GM19099 (cell line): ENCODE data around the gene S100A14.

Source experiments
- POLR2A ChIP-seq: IDR thresholded peaks from 3 replicates; pipeline ENCODE4 v1.6.1; 2011; ENCODE audit warnings: low read depth; ENCODE audit not compliant: insufficient read length; ENCODE audit errors: extremely low read depth

S100A14 gene

DNA sequence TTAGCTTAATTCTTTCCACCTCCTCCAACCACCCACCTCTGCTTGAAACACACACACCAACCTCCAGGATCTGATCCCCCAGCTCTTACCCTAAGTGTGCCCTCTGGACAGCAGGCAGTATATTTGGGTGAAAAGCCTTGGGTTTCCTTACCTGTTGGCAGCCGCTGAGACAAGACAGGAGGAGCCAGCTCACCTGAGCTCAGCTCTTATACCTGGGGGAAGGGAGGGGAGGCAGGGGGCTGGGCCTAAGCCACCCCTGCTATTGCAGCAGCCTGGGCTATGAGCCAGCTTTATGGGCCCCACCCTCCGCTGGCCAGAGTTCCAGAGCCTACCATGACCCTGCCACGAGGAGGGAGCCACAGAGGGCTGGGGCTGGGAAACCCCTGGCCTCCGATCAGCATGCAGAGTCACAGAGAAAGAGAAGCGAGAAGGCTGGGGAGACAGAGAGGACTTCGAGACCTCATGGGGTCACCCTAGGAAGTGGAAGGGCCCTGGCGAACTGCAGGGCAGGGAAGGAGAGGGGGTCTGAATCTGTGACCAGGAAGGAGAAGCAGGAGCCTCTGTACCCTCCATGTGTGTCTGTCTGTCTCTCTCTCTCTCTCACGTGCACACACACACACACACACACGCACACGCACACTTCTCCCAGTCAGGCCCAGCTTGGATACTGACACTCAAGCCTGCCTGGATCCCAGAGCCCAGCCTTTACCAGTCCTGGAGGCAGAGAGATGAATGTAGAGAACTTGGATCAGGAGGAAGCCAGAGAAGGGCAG is at the start of gene S100A14:
Gene S100A14 (minus strand): TSS at position 182 of the 773 bp plus-strand sequence. CDS start 467 bp downstream, outside the sequence.
- no peak for TF ChIP-seq POLR2A

DNA sequence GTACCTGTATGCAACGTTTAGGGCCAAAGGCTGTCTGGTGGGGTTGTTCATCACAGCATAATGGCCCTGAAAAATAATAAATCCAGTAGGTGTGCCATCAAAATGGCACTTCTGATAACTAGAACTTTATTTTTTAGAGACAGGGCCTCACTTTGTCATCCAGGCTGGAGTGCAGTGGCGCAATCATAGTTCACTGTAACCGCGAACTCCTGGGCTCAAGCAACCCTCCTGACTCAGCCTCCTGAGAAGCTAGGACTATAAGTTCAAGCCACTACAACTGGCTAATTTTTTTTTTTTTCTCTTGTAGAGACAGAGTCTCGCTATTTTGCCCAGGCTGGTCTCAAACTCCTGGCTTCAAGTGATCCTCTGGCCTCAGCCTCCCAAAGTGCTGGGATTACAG is 47.1 kb upstream of the S100A14 start:
- no peak for TF ChIP-seq POLR2A

DNA sequence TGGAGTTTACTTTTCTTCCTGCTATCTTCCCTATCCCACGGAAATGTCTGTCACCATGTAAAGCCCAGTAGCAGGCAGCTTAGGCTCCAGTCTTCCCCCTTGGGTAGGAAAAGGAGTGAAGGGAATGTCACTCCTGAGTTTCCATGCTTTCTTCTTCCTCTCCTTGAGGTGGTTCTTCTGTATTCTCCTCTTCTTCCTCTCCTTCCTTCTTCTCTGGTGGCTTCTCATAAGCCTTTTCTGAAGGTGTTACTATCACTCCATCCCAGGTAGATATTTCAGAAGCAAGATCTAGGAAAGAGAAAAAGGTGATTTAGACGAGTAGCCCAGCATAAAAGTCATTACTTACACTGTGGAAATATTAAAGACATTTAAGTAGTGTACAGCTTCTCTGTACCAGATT is 46.1 kb upstream of the S100A14 start:
- TF ChIP-seq POLR2A = peak; percentile 5

DNA sequence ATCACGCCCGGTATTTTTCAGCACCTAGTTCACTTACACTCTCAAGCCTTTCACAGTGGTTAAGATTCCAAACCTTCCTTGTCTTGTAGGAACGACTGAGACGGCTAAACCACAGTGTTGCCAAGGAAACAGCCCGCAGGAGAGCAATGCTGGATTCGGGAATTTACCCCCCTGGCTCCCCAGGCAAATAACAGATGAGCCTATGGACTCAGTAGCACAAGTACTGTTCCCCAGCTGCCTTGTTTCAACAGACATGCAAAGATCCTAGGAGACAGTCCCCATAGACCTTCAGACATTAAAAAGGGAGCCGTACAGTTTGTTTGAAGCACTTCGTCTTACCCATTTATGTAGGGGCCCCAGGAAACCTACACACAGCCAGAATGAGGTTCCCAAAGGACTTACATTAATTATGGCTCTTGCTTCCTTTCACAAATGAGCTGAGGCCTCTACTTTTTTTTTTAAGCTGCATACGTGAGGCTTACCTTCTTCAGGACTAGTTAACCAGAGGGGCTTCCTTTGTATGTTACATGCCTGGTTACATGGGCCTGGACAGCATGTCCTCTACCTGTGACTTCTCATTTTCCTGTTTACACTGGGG is 45.1 kb upstream of the S100A14 start:
- no peak for TF ChIP-seq POLR2A

DNA sequence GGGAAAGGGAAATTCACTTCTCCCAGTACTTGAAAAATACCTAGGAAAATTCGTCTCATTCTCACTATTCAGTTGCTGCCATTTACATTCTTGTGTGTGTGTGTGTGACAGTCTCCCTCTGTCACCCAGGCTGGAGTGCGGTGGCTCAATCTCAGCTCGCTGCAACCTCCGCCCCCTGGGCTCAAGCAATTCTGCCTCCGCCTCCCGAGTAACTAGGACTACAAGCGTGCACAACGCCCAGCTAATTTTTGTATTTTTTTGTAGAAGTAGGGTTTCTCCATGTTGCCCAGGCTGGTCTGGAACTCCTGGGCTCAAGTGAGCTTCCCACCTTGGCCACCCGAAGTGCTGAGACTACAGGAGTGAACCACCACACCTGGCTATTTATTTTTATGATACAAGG is 43.5 kb upstream of the S100A14 start:
- TF ChIP-seq POLR2A = no peak

DNA sequence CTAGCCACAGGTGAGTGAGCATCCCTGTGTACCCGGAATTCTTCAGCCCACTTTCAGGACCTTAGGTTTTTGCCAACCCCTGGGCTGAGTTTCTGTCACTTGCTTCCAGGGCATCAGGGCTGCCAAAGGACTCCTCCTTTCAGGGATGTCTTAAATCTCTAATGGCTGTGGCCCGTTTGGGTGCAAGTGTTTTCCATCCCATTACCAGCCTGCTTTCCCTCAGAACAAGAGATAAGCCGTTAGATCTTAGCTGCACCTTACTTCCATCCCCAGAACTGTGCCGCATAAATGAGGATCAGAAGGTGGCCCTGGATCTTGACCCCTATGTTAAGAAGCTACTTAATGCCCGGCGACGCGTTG is 43.0 kb upstream of the S100A14 start:
- TF ChIP-seq POLR2A = no peak

DNA sequence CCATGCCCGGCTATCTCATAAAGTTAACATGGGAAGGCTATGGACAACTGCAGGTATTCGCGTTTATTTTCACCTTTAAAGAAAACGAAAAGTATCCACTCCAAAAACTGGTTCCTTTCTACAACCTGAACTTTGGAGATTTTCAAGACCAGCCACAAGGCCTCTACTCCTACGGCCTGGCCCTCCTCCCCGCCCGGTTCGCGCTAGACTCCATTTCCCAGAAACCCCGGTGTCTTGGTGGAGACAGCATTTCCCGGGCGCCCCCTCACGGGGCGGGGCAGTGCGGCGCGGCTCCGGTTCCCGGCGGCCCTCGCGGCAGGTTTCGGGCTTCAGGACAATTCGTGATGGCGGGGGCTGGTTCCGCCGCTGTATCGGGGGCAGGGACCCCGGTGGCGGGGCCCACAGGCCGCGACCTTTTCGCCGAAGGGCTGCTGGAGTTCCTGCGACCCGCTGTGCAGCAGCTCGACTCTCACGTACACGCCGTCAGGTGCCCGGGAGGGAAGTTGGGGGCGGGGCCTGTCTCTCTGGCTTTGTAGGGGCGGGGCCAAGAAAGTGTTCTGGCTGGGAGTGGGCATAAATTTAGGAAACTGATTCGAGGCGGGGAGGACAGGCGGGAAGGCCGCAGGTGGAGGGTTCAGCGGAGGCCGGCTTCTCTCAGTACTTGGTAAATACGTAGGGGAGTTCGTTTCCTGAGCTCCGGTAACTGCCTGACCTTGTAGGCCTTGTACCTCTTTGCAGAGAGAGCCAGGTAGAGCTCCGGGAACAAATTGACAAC is 42.5 kb upstream of the S100A14 start, which contains the start of gene SNAPIN:
Gene SNAPIN (plus strand): TSS at position 304 of the 775 bp plus-strand sequence. CDS start 41 bp downstream, at position 345.
- TF ChIP-seq POLR2A = peak; percentile 90

DNA sequence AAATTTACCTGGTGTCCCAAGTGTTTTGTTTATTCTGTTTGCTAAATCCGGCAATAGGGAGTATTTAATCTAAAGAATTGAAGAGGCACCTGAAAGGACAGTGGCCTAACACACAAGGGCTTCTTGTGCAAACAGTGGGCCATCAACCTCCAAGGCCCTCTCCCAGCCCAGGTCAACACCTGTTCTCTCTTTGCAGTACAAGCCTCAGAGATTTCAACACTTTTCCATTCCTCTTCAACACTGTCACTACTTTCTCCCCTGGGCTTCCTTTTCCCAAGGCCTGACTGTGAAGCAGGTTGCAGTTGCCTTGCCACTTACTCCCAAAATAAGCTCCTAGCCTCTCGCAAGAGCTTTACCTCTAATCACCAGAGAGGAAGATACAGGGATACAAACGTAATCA is 39.2 kb upstream of the S100A14 start:
- TF ChIP-seq POLR2A = no peak

DNA sequence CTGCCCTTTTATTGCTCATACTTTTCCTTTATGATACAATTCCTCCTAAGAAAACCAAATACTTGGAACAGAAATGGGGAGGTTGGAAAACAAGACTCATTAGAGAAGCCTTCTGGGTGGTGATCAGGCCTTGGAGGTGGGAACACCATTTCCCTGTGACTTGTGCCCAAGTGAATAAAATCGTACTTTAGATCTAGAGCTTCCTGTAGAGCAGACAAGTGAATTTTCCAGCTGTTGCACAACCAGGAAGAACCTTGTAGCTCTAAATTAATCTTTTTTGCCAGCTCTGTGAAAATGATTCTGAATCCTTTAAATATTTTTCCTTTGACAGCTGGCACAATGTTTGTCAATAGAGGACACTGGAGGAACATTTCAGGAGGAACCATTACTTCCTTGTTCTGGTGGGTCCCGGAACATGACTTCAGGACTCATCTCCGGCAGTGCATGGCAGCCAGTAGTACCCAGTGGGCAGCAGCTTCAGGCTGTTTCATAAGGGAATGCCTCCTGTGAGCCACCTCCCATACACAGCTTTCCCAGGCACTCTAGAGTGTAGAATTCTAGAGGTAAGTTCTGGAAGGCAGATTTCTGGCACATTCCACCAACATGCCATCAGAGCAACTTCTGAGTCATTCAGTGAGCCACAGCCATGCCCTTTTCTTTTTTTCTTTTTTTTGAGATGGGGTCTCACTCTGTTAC is 36.8 kb upstream of the S100A14 start:
- TF ChIP-seq POLR2A = no peak

DNA sequence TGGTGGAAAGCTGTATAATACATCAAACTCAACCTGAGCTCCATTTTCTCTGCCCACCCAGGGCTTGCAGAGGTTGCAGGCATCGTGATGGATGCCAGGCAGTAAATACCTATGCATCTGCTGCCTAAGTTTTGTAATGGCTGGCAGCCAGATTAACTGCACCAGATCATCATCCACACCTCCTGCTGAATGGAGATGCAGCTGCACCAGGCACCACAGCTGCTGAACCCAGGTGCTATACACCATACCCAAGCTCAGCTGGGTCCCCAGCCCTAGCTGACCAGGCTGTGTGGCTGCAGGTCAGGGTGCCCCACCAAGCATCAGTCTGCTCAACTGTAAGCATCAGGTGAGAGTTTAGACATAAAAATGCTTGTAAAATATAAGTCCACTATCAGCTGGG is 35.6 kb upstream of the S100A14 start:
- TF ChIP-seq POLR2A = no peak

DNA sequence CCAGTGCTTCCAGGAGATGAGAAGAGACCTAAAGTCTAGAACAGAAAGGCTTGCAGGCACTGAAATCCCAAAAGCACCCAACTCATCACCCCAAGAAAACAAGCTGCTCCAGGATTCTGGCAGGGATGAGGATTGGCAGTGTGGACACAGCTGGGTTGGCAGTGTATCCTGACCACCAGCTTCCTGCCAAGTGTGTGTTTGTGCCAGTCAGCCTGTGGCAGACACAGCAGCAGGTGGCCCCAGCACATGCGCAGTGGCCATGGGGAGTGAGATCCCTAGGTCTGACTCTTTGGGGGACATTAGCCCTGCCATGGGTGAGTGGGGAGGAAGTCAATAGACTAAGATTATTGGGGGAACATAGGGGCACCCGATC is 33.7 kb upstream of the S100A14 start:
- no peak for TF ChIP-seq POLR2A

DNA sequence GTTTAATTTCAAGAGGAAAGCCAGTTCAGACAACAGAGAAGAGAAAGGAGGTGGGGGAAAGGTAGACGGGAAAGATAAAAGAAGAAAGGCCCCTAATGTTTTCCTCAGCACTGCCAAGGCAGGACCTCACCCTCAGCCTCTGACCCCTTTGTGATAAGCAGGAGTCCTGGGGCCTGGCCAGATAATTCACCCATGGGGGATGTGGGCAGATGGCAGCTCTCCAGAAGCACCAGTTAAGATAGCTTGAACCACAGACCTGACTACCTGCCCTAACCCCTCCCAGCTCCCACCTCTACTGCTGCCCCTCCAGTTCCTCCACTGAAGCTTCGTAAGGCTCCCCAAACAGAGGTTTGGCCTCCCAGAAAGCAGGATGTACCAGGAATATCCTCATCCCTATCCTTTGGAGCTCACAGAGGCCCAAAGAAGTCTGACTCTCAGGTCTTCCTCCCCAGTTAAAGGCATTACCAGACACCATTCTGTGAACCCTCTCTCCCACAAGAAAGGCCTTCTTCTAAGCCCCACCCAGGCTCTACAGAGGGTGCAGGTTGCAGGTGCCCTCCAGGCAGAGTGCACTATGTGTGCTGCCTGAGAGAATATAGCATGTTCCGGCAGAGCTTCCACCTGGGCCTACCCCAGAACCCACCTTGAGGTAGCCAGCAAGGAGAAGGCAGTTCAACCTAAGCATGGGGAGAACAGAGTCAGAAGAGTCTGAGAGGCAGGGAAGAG is 33.2 kb upstream of the S100A14 start:
- TF ChIP-seq POLR2A = no peak

DNA sequence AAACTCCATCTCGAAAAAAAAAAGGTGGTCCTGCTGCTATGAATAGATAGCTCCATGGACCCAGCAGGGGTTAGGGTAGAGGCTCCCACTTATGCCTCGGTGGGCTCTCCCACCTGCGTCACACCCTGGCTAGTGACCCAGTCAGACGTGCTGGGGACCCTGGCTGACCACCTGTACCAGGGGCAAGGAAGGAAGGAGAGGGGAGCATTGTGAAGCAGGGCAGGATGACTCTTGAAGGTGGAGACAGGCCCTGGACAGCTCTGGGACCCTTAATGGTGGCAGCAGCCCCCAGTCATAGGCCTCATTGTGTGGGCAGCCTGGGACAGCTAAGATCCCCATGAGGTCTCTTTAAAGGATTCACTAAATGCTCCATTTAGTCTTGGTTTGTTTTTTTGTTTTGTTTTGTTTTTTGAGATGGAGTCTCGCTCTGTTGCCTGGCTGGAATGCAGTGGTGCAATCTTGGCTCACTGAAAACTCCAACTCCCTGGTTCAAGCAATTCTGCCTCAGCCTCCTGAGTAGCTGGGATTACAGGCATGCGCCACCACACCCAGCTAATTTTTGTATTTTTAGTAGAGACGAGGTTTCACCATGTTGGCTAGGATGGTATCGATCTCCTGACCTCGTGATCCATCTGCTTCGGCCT is 32.0 kb upstream of the S100A14 start:
- TF ChIP-seq POLR2A = no peak

DNA sequence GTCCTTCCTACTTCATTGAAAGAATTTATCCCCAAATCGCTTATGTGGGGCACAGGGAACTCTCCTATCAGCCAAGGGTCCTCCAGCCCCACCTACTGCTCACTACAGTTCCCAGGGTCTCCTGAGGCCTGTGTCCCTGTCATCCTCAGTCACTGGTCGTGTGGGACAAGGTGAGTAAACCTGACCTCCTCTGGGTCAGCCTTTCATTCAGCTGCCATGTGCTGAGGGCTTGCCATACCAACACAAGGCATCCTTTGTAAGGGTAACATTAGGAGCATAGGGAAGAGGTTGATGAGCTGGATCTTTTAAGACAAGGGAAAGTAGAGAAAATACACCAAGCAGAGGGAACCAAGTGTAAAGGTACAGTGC is 31.2 kb upstream of the S100A14 start:
- no peak for TF ChIP-seq POLR2A
